IMR-90 (cell line): ENCODE data around the gene PRAF2. TPM values are rescaled to one million over a fixed set of nuclear protein-coding genes. Genes with fewer than 3 reads are reported as not detected.

Experiments
- ATAC-seq: fragments of 200-7000 bp; cut with Tn5 transposase; 2 replicates; pipeline ENCODE4 v1.9.1; 2020; ENCODE audit warnings: low read depth, mild to moderate bottlenecking, moderate library complexity
- BruUV-seq: library from RNA; stranded (reverse); fragments of 400-500 nt; replicated peaks from 2 replicates; lab custom pipeline; 2021; lab: Mats Ljungman, UMichigan
- CTCF ChIA-PET: fragments of 300-600 bp; formaldehyde crosslinking; extraction: SDS; loops from one replicate; lab custom pipeline; 2021; ENCODE audit warnings: antibody characterized with exemption; lab: Yijun Ruan, JAX
- POLR2A ChIA-PET: fragments of 300-600 bp; sonication (Branson Sonifier 250); formaldehyde crosslinking; loops from one replicate; lab custom pipeline; 2022; ENCODE audit warnings: antibody characterized with exemption; ENCODE audit not compliant: unreplicated experiment; lab: Charles Lee
- DNase-seq: peaks from one replicate; pipeline ENCODE4 v3.0.0; 2013
- H2AFZ ChIP-seq: replicated peaks from 2 replicates; pipeline ENCODE3; 2013; ENCODE audit warnings: low read length, mild to moderate bottlenecking; ENCODE audit not compliant: poor library complexity
- H2AK5ac ChIP-seq: 2 replicates; pipeline ENCODE4 v1.6.1; 2013; ENCODE audit warnings: low read depth, low read length, inconsistent platforms
- H2AK9ac ChIP-seq: replicated peaks from 2 replicates; pipeline ENCODE3; 2013; ENCODE audit warnings: mild to moderate bottlenecking, low read depth, low read length, moderate library complexity; ENCODE audit not compliant: poor library complexity
- H2BK120ac ChIP-seq: 2 replicates; pipeline ENCODE4 v1.6.1; 2013; ENCODE audit warnings: low read depth, low read length, inconsistent platforms
- H2BK15ac ChIP-seq: 3 replicates; pipeline ENCODE4 v1.6.1; 2013; ENCODE audit warnings: low read depth, low read length, inconsistent platforms
- H2BK20ac ChIP-seq: 2 replicates; pipeline ENCODE4 v1.6.1; 2013; ENCODE audit warnings: low read depth, mild to moderate bottlenecking, inconsistent platforms, low read length, moderate library complexity
- H2BK5ac ChIP-seq: 2 replicates; pipeline ENCODE4 v1.6.1; 2013; ENCODE audit warnings: mild to moderate bottlenecking, low read depth, low read length, inconsistent platforms; ENCODE audit not compliant: poor library complexity, severe bottlenecking
- H3K14ac ChIP-seq: replicated peaks from 2 replicates; pipeline ENCODE4 v1.6.1; 2013; ENCODE audit warnings: low read depth, low read length, inconsistent platforms
- H3K18ac ChIP-seq: 2 replicates; pipeline ENCODE4 v1.6.1; 2013; ENCODE audit warnings: low read depth, low read length, control low read depth
- H3K23ac ChIP-seq: 2 replicates; pipeline ENCODE4 v1.6.1; 2013; ENCODE audit warnings: low read depth, low read length, inconsistent platforms
- H3K27ac ChIP-seq: 2 replicates; pipeline ENCODE4 v1.5.1; 2013; ENCODE audit warnings: mild to moderate bottlenecking, control low read depth, low read length; ENCODE audit not compliant: insufficient read depth
- H3K27me3 ChIP-seq: 2 replicates; pipeline ENCODE4 v1.6.1; 2013; ENCODE audit warnings: low read length; ENCODE audit not compliant: control insufficient read depth, insufficient read depth
- H3K36me3 ChIP-seq: 2 replicates; pipeline ENCODE4 v1.6.1; 2013; ENCODE audit warnings: low read length, mixed read lengths; ENCODE audit not compliant: control insufficient read depth, insufficient read depth
- H3K4ac ChIP-seq: 2 replicates; pipeline ENCODE4 v1.6.1; 2013; ENCODE audit warnings: low read depth, low read length, inconsistent platforms
- H3K4me1 ChIP-seq: 2 replicates; pipeline ENCODE4 v1.6.1; 2013; ENCODE audit warnings: low read length, mixed read lengths; ENCODE audit not compliant: control insufficient read depth, insufficient read depth
- H3K4me2 ChIP-seq: 2 replicates; pipeline ENCODE4 v1.6.1; 2013; ENCODE audit warnings: low read depth, mild to moderate bottlenecking, control low read depth, low read length, moderate library complexity
- H3K4me3 ChIP-seq: 2 replicates; pipeline ENCODE4 v1.5.1; 2013; ENCODE audit warnings: low read depth, mild to moderate bottlenecking, control low read depth, low read length, moderate library complexity; ENCODE audit not compliant: insufficient read depth
- H3K56ac ChIP-seq: 2 replicates; pipeline ENCODE4 v1.6.1; 2013; ENCODE audit warnings: low read length, inconsistent platforms; ENCODE audit not compliant: insufficient read depth; ENCODE audit errors: extremely low read depth
- H3K79me1 ChIP-seq, 2 experiments: 2 replicates each; pipeline ENCODE4 v1.6.1; 2013; ENCODE audit warnings: low read length in 2 of 2, inconsistent platforms in 1 of 2, low read depth in 1 of 2
- H3K9ac ChIP-seq: 2 replicates; pipeline ENCODE4 v1.6.1; 2013; ENCODE audit warnings: low read depth, low read length, control low read depth
- H3K9me1 ChIP-seq: 2 replicates; pipeline ENCODE4 v1.6.1; 2013; ENCODE audit warnings: low read length, inconsistent platforms; ENCODE audit not compliant: insufficient read depth
- H3K9me3 ChIP-seq: 2 replicates; pipeline ENCODE4 v1.6.1; 2013; ENCODE audit warnings: low read length; ENCODE audit not compliant: control insufficient read depth, insufficient read depth
- H4K20me1 ChIP-seq: 2 replicates; pipeline ENCODE4 v1.6.1; 2013; ENCODE audit warnings: low read length, inconsistent platforms; ENCODE audit not compliant: insufficient read depth
- H4K5ac ChIP-seq: 2 replicates; pipeline ENCODE4 v1.6.1; 2013; ENCODE audit warnings: mild to moderate bottlenecking, low read depth, low read length, control low read depth
- H4K8ac ChIP-seq, 2 experiments: 2 replicates each; pipeline ENCODE4 v1.6.1; 2013; ENCODE audit warnings: low read depth in 2 of 2, low read length in 2 of 2, control low read depth in 1 of 2, inconsistent platforms in 1 of 2
- H4K91ac ChIP-seq: 2 replicates; pipeline ENCODE4 v1.6.1; 2013; ENCODE audit warnings: low read depth, low read length, inconsistent platforms; ENCODE audit not compliant: insufficient read depth
- BHLHE40 ChIP-seq: fragments of 150-350 bp; IDR thresholded peaks from 2 replicates; pipeline ENCODE4 v1.6.1; 2016; ENCODE audit warnings: mild to moderate bottlenecking, low read depth, low read length
- CEBPB ChIP-seq: IDR thresholded peaks from 2 replicates; pipeline ENCODE4 v1.6.1; 2012; ENCODE audit warnings: low read depth, low read length, improper control_type of control experiment
- CHD1 ChIP-seq: IDR thresholded peaks from 2 replicates; pipeline ENCODE4 v1.6.1; 2012; ENCODE audit warnings: low read depth, low read length, improper control_type of control experiment
- FOS ChIP-seq: fragments of 150-350 bp; IDR thresholded peaks from 2 replicates; pipeline ENCODE4 v1.6.1; 2016; ENCODE audit warnings: low read depth, low read length
- MAFK ChIP-seq: IDR thresholded peaks from 2 replicates; pipeline ENCODE4 v1.6.1; 2012; ENCODE audit warnings: low read depth, low read length, improper control_type of control experiment
- MAZ ChIP-seq: IDR thresholded peaks from 2 replicates; pipeline ENCODE4 v1.6.1; 2012; ENCODE audit warnings: low read depth, mild to moderate bottlenecking, low read length, improper control_type of control experiment, moderate library complexity, borderline replicate concordance
- MXI1 ChIP-seq: IDR thresholded peaks from 2 replicates; pipeline ENCODE4 v1.6.1; 2012; ENCODE audit warnings: low read depth, mild to moderate bottlenecking, low read length, moderate library complexity, borderline replicate concordance
- NFE2L2 ChIP-seq: fragments of 150-350 bp; IDR thresholded peaks from 2 replicates; pipeline ENCODE4 v1.6.1; 2016; ENCODE audit warnings: low read depth, mild to moderate bottlenecking, low read length
- POLR2A ChIP-seq: IDR thresholded peaks from 2 replicates; pipeline ENCODE4 v1.6.1; 2012; ENCODE audit warnings: mild to moderate bottlenecking, low read depth, low read length
- RAD21 ChIP-seq: IDR thresholded peaks from 2 replicates; pipeline ENCODE4 v1.6.1; 2012; ENCODE audit warnings: low read length, improper control_type of control experiment
- RCOR1 ChIP-seq: IDR thresholded peaks from 2 replicates; pipeline ENCODE4 v1.6.1; 2012; ENCODE audit warnings: mild to moderate bottlenecking, low read length, improper control_type of control experiment; ENCODE audit not compliant: insufficient replicate concordance
- RFX5 ChIP-seq: IDR thresholded peaks from 2 replicates; pipeline ENCODE4 v1.8.0; 2012; ENCODE audit warnings: low read depth, mild to moderate bottlenecking, low read length, moderate library complexity
- SMC3 ChIP-seq: fragments of 150-350 bp; IDR thresholded peaks from 2 replicates; pipeline ENCODE4 v1.6.1; 2016; ENCODE audit warnings: low read depth, mild to moderate bottlenecking, antibody characterized with exemption, low read length, moderate library complexity
- WGBS, 2 experiments: methylation state at CpG; one replicate each; pipeline versions ENCODE4 v1.1.5 to v1.1.7; 2013; ENCODE audit warnings: missing lambda C conversion rate in 2 of 2; ENCODE audit not compliant: insufficient read length in 1 of 2; ENCODE audit errors: extremely low coverage in 2 of 2; 5-methylcytosine and 5-hydroxymethylcytosine counted together
- dilution Hi-C: fragments of 300-500 bp; cut with HindIII; formaldehyde crosslinking; loops from one replicate; pipeline ENCODE4 v1.14.3; 2018; ENCODE audit warnings: low sequenced_read_pairs; ENCODE audit not compliant: unreplicated experiment
- in situ Hi-C: fragments of 300-500 bp; cut with MboI; formaldehyde crosslinking; loops from 3 replicates; pipeline ENCODE4 v1.14.3; 2019; ENCODE audit warnings: low sequenced_read_pairs, inconsistent platforms, mixed read lengths
- intact Hi-C: fragments of 100-400 bp; cut with micrococcal nuclease; formaldehyde crosslinking; loops from 2 replicates; pipeline ENCODE4 v1.10.0; 2022
- polyA plus RNA-seq, 3 experiments: library from polyadenylated mRNA; depleted of rRNA; stranded (reverse); fragments of >200 nt; gene quantifications; 2 replicates each; pipeline ENCODE4 v1.2.3, GENCODE V29; 2012; ENCODE audit warnings: low replicate concordance in 1 of 3
- total RNA-seq: library from RNA; depleted of rRNA; stranded (reverse); fragments of >200 nt; gene quantifications from 2 replicates; pipeline ENCODE4 v1.2.3, GENCODE V29; 2012
- TF ChIP-seq, protein P1 (sequence below): fragments of 150-350 bp; IDR thresholded peaks from 2 replicates; pipeline ENCODE4 v1.6.1; 2017; ENCODE audit warnings: mild to moderate bottlenecking, antibody characterized with exemption, low read length, low read depth
- TF ChIP-seq, protein P2 (sequence below): conservative IDR thresholded peaks from 2 replicates; pipeline ENCODE4 v1.5.1; 2012; ENCODE audit warnings: mild to moderate bottlenecking, low read depth, low read length, improper control_type of control experiment
- TF ChIP-seq, protein P3 (sequence below): fragments of 150-350 bp; IDR thresholded peaks from 2 replicates; pipeline ENCODE4 v1.6.1; 2016; ENCODE audit warnings: low read depth, mild to moderate bottlenecking, low read length, moderate library complexity, borderline replicate concordance

PRAF2 gene
- total and polyA plus RNA-seq, 2 of the 4 experiments (the other 2 are of a cell fraction): 3.8 to 65.5 TPM

DNA sequence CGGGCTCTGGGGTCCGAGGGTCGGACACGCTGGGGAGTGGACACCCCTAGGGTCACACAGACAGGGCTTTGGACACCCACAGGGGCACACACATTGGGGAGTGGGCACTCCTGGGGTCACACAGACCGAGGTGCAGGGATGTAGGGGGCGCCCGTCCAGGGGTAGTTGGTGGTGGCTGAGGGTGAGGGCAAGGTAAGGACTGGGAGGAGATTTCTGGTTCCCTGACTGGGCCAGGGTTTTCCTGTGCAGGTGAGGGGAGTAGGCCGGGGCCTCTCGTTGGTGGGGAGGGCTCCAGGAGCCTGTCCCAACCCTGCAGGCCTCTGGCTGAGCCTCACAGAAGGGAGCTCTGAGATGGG lies 27.8 kb upstream of the PRAF2 start:
- Histone ChIP-seq H3K27ac (no peak overlapping the region; the same call in 1 of the 2 replicates), H3K14ac (no peak overlapping the region), H3K36me3 (no peaks in the 10 kb centered on the region), H4K91ac (no peak overlapping the region; the same call in 1 of the 2 replicates), H2BK15ac (no peak overlapping the region), H3K9me3 (no peaks in the 10 kb centered on the region), H2BK120ac (no peak overlapping the region), H3K56ac (no peak overlapping the region), H3K4me3 (peak overlapping the region; percentile 43), H3K79me1 (no peaks in the 10 kb centered on the region), H4K8ac (peak overlapping the region; percentile 52 to 69; a peak in 3 of 4 replicates), H2AFZ (peak overlapping the region; percentile 96), H4K20me1 (no peaks in the 10 kb centered on the region), H2AK5ac (no peak overlapping the region), H3K27me3 (no peaks in the 10 kb centered on the region), H2BK5ac (no peak overlapping the region), H3K23ac (no peak overlapping the region), H2AK9ac (peak overlapping the region; percentile 90), H4K5ac (no peak overlapping the region), H3K9me1 (no peaks in the 10 kb centered on the region), H3K9ac (peak overlapping the region; percentile 22; the same call in 1 of the 2 replicates), H2BK20ac (no peak overlapping the region), H3K4ac (no peak overlapping the region), H3K18ac (no peak overlapping the region), H3K4me2 (no peak overlapping the region; the same call in 1 of the 2 replicates), H3K4me1 (no peaks in the 10 kb centered on the region)
- intact Hi-C loops: no loop called here
- dilution Hi-C loops: no loop called here
- DNase-seq (no peak), ATAC-seq (no peak)
- TF ChIP-seq FOS: no peak
- TF ChIP-seq, protein P1, sequence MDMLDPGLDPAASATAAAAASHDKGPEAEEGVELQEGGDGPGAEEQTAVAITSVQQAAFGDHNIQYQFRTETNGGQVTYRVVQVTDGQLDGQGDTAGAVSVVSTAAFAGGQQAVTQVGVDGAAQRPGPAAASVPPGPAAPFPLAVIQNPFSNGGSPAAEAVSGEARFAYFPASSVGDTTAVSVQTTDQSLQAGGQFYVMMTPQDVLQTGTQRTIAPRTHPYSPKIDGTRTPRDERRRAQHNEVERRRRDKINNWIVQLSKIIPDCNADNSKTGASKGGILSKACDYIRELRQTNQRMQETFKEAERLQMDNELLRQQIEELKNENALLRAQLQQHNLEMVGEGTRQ: no peak
- no peak for TF ChIP-seq POLR2A
- TF ChIP-seq CEBPB: no peak
- TF ChIP-seq, protein P2, sequence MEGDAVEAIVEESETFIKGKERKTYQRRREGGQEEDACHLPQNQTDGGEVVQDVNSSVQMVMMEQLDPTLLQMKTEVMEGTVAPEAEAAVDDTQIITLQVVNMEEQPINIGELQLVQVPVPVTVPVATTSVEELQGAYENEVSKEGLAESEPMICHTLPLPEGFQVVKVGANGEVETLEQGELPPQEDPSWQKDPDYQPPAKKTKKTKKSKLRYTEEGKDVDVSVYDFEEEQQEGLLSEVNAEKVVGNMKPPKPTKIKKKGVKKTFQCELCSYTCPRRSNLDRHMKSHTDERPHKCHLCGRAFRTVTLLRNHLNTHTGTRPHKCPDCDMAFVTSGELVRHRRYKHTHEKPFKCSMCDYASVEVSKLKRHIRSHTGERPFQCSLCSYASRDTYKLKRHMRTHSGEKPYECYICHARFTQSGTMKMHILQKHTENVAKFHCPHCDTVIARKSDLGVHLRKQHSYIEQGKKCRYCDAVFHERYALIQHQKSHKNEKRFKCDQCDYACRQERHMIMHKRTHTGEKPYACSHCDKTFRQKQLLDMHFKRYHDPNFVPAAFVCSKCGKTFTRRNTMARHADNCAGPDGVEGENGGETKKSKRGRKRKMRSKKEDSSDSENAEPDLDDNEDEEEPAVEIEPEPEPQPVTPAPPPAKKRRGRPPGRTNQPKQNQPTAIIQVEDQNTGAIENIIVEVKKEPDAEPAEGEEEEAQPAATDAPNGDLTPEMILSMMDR: no peak
- no peak for TF ChIP-seq SMC3
- no peak for TF ChIP-seq BHLHE40
- no peak for TF ChIP-seq NFE2L2
- no peak for TF ChIP-seq MAZ
- TF ChIP-seq RFX5: no peak
- no peak for TF ChIP-seq RAD21
- TF ChIP-seq, protein P3, sequence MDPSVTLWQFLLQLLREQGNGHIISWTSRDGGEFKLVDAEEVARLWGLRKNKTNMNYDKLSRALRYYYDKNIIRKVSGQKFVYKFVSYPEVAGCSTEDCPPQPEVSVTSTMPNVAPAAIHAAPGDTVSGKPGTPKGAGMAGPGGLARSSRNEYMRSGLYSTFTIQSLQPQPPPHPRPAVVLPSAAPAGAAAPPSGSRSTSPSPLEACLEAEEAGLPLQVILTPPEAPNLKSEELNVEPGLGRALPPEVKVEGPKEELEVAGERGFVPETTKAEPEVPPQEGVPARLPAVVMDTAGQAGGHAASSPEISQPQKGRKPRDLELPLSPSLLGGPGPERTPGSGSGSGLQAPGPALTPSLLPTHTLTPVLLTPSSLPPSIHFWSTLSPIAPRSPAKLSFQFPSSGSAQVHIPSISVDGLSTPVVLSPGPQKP: no peak
- no peak for TF ChIP-seq RCOR1
- TF ChIP-seq MAFK: no peak
- TF ChIP-seq MXI1: no peak
- no peak for TF ChIP-seq CHD1
- 32% methylated on average over 6 of the region's 9 CpGs; no CpG with 5 or more reads in 1 of the 2 experiments for WGBS, 2 experiments
- BruUV-seq: no TSS peak
- CTCF ChIA-PET: no interaction called here
- POLR2A ChIA-PET: no interaction called here
- in situ Hi-C loops: no loop called here
